HG03342 (cell line): ENCODE measurements around the gene NTN3.
A peak's percentile ranks its signal among the peaks of the same experiment; 100 is the strongest.

Experiments
- ATAC-seq: cut with Tn5 transposase; IDR thresholded peaks from one replicate; pipeline ENCODE4 v1.9.1; 2021; ENCODE audit warnings: mild to moderate bottlenecking, moderate library complexity; ENCODE audit not compliant: unreplicated experiment

The NTN3 gene

GRCh38 chr16:2512735-2513404 lies 41.8 kb downstream of the NTN3 start:
- ATAC-seq = no peak

GRCh38 chr16:2513405-2514332 lies 42.6 kb downstream of the NTN3 start, which contains the start of gene ATP6V0C:
ATP6V0C (plus strand) TSS chr16:2513952; CDS start chr16:2514104, 152 bp downstream.
- ATAC-seq = peak; percentile 69

DNA sequence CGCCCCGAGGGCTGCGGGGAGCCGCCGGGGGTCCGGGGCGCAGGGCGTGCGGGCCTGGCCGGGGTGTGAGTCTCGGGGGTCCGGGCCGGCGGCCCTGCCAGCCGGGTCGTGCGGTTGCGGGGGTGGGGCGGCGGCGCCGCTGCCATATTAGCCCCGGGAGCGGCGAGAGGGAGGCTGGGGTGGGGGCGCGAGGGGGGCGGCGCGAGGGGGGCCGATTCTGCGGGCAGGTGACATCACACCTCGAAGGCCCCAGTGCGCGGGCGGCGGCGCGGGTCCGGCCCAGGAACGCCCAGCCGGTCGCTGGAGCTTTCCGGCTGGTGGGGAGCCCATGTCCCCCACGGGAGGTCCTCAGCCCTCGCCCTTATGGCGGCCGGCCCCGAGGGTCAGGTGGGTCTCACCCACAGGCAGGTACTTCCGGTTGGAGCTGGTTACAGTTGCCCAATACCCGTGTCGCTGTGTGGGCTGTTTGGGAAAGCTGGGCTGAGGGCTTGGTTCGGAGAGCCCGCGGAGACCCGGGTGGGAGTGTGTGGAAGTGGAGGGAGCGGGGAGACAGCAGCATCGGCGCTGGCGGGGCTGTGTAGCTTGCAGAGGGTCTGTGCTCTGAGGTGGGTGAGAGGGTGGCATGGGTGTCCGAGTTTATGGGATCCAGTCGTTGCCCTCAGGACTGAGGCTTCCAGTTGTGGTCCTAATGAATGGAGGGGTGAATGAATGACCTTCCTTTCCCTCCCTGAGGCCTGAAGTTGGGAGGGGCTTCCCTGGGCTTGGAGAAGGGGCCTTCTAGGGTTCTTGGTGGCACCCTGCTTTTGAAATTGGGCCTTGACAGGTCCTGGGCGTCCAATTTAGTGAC lies 43.5 kb downstream of the NTN3 start:
- ATAC-seq = no peak

DNA sequence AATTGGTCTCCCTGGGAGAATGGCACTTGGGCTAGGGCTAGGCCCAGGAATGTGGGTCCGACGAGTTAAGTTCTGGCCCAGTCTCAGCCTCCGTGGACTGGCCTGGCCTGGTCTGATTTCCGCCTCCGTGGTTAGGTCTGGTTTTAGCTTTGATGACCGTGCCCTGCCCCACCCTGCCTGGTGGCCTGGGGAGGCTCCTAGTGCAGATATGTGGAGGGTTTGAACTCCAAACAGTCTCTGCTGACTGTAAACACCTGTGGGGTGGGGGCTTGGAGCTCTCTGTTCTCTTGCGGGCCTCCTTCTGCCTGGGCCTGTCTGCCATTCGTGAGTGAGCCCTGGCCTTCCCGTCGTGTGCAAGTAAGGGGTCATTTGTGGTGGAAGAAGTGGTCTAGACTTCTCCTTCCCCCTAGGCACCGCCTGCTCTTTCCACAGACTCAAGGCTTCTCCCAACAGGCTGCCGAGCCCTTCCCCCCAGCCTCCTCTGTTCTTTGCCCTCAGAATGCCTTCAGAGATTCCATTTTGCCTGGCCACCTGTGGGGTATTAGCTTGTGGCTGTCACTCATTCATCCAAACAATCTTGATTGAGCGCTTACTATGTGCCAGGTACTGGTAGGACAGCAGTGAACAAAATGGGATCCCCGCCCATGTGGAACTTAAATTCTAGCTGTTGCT lies 44.2 kb downstream of the NTN3 start:
- no peak for ATAC-seq

GRCh38 chr16:2516391-2517240 lies 45.5 kb downstream of the NTN3 start:
- no peak for ATAC-seq

DNA sequence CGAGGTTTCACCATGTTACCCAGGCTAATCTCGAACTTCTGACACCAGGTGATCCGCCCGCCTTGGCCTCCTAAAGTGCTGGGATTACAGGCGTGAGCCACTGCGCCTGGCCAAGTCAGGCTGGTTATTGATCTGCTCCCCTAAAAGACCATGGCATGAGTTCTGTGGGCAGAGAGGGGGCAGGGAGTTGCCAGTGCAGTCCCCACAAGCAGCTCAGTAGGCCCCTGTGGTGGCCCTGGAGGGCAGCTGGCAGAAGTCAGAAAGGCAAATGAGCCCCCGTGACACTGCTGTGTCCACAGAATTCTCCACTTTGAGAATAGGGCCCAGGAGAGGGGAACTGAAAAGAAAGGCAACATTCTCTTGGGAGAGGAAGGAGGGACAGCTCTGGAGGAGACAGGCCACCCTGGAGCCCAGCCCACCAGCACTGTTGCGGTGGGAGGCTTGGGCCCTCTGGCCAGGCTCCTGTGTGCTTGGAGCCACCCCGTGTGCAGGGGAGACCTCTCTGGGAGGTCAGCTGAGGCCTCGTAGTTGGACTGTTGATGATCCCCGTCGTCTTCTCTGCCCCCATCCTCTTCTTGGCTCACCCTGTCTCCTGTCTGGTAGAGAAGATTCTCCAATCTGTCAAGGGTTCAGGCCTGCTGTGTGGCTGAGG lies 47.0 kb downstream of the NTN3 start:
- ATAC-seq = no peak

- ATAC-seq = no peak
Measured at GRCh38 chr16:2518823-2519710, 48.0 kb downstream of the NTN3 start.

DNA sequence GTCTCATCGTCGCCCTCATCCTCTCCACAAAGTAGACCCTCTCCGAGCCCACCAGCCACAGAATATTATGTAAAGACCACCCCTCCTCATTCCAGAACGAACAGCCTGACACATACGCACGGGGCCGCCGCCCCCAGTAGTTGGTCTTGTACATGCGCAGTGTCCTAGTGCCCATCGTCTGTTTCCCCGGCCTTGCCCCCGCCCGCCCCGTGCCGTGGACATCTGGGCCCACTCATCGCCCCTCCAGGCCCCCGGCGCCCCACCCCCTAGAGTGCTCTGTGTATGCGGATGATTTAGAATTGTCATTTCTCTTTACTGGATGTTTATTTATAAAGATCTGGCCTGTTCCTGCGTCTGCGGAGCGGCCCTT lies 48.6 kb downstream of the NTN3 start:
- no peak for ATAC-seq

- peak; percentile 47 for ATAC-seq
Measured at GRCh38 chr16:2520097-2520783, 49.1 kb downstream of the NTN3 start, which contains the start of gene AMDHD2. AMDHD2 (plus strand) TSS chr16:2520371; CDS start chr16:2520459, 88 bp downstream.

DNA sequence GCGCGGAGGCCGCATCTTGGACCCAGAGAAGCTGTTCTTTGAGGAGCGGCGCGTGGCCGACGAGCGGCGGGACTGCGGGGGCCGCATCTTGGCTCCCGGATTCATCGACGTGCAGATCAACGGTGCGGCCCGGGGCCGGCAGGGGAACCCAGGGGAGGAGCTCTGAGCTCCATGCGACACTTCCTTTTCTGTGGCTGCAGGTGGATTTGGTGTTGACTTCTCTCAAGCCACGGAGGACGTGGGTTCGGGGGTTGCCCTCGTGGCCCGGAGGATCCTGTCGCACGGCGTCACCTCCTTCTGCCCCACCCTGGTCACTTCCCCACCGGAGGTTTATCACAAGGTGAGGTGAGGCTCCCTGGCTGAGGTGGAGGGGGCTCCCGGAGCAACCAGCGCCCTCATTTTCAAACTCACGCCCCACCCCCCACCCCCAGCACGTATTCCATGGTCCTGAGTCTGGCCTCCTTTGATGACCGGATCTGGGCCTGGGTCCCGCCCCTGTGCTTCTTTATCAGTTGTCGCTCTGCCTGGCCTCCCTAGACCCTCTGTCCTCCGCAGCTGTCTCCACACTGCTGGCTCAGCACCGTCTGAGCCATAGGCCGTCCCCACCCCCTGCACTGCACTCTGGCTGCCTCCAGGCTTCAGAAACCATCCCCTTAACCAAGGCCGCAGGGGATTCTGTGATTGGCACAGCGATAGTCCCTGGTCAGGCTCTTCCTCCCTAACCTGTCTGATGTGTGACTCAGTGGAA lies 49.9 kb downstream of the NTN3 start:
- no peak for ATAC-seq
